GM21723 (cell line): ENCODE results near the gene MYO3B.
"Not testable (repeated sequence)": the region's sequence is repeated elsewhere in the genome, so short reads cannot be mapped to it uniquely, and the experiment has no call there.

Experiments
- ATAC-seq: cut with Tn5 transposase; IDR thresholded peaks from one replicate; pipeline ENCODE4 v1.9.1; 2021; ENCODE audit warnings: mild to moderate bottlenecking, moderate library complexity; ENCODE audit not compliant: unreplicated experiment

MYO3B gene

DNA sequence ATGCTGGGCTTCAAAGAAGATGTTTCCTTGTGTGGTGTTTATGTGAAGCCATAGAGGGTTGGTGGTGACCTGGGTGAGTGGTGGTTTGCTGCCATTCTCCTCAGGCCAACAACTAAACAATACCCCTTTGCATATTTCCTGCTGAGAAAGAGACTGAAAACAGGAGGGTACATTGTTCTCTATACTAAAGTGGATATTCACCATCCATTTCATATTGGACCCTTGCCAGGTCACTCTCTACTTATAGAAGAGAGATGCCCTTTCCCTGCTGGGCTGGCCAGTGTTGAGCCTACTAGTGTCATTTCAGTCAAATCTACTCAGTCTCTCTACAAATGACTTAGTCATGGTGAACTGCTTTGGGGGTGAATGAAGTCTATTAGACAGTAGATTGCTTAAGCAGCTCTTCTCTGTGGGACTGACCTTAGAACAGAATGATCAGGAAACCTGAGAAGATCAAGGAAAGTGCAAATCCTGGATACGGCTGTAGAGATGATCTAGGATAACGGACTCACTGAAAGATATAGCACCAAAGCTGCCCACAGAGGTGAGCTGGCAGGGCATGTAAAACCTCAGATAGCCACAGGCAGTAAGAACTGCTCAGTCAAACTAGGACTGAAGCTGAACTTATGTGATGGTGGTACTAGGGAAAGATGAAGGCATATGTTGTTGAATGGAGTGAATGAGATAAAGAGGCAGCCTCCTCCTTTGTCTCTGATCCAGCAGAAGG, 154.9 kb downstream of the MYO3B start:
- no peak for ATAC-seq

DNA sequence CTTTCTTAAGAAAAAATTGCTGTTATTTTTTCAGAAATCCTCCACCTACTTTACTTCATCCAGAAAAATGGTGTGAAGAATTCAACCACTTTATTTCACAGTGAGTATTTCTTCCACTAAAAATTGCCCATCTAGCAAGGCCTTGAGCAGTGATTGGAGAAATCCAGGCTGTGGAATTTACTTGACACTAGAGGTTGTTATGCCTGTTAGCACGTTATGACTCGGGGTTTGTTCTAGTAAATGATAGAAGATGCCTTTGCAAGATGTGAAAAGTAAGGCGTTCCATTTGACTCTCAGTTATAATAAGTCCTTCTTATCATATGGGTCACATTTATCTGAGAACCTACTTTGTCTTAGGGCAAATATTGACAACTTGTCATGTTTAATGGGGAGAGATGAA, 157.4 kb downstream of the MYO3B start:
- ATAC-seq: no peak

GRCh38 chr2:170336408-170336807, 158.5 kb downstream of the MYO3B start:
- ATAC-seq: no peak

- no peak for ATAC-seq
These were observed 159.0 kb downstream of the MYO3B start for GRCh38 chr2:170336916-170337315.

GRCh38 chr2:170339322-170339721, 161.4 kb downstream of the MYO3B start:
- ATAC-seq: no peak

DNA sequence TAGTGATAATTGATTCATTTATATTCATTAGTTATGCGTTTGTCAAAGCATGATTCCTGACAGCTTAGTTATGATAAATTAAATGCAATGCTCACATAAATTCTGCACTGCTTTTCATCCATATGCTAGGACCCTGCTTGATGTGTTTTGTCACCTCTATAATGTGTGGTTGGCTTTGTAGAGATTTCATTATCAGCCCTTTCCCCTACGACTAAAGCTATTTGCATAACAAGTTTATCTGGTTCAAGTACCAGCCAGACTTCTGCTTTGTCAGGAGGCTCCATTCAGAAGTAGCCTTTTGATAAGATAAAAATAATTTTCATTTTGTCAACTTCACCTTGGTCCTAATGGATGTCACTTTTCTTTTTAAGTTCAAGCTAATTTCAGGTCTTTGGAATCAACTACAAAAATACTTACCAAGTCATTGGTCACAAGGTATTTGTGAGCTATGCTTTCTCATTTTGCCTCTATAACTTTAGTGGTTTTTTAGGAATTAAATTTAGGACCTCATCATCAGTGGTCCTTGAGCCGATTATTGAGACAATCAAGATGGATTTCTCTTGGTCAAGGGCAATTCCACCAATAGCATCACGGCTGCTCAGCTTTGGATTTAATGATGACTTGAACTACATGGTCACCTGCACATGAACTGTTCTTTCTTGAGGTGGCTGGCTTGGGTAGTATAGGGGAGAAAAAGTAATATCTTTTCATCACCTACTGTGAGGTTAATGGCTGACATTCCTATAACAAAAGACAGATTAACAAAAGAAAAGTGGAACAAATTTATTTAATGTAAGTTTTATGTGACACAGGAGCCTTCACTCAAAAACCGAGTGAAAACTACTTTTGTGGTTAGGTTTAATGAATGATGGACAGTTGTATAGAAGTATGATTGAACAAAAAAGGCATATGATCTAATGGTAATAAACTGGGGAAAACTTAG, 162.1 kb downstream of the MYO3B start:
- no peak for ATAC-seq

DNA sequence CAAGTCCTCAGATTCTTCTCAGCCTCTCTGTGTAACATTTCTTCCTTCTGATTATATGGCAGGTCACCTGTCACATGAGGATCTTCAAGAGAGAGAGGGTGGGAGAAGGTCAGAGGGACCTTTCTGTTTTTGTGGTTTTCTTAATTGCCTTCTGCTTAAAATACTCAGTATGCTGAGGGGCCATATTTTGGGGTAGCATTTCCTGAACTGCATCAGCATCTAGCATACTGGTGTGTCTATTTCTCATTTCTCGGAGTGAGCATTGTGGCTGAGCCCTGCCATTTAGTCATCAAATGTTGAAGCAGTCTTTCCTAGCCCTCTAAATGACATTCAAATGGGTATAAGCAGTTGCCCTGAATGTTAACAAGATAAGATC, 162.7 kb downstream of the MYO3B start:
- ATAC-seq: peak; percentile 79

GRCh38 chr2:170341684-170342623, 164.0 kb downstream of the MYO3B start:
- no peak for ATAC-seq

DNA sequence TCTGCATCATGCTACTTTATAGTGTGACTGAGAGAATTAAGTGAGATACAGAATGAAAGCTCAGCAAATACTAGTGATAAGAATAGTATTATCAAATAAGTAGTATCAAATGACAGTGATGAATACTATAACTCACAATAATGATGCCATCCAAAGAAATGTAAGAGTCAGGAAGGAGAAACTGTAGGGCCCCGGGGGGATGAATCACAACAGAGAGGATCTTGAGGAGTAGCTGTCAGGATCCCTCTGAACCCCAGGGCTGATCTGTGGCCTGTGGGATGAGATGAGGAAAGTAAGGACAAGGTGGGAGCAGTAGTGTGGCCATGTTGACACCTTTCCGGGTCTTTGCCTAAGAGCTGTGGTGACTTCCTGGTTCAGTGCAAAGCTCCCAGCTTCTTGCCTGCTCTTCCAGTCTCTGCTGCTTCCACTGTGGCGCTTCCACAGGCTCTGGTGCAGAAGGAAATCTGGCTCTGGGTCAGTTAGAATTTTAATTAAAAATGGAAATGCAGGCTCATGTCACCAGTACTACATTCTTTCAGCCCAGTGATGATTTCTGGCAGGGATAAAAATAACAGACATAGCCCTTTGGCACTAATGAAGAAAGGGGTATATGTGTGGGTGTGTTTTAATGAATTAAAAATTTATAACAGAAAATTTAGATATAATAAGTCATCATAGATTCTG, 166.9 kb downstream of the MYO3B start:
- ATAC-seq: no peak

DNA sequence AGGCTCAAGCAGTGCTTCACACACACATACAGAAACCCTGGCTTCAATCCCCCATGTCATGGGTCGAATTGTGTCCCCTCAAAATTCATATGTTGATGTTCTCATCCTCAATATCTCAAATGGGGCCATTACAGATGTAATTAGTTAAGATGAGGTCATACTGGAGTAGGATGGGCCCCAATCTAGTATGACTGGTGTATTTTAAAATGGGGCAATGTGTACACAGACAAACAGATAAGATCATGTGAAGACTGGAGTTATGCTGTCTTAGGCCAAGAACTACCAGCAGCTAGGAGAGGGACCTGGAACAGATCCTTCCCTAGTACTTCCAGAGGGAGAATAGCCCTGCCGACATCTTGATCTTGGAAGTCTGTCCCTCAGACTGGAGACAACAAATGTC, 167.7 kb downstream of the MYO3B start:
- ATAC-seq: no peak

DNA sequence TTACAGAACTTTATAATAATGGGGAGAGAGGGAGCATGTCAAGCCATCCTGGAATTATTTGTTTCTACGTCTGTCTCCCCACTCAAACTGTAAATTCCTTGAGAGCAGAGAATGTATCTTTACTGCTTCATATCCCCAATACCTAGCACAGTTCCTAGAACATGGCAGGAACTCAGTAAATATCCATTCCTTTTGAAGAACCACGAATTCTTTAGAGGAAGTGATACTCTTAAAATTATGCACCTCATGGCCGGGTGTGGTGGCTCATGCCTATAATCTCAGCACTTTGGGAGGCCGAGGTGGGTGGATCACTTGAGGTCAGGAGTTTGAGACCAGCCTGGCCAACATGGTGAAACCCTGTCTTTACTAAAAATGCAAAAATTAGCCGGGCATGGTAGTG, 171.3 kb downstream of the MYO3B start:
- ATAC-seq: not testable (repeated sequence)

- ATAC-seq: no peak
These were observed 173.2 kb downstream of the MYO3B start for GRCh38 chr2:170350929-170351826.

GRCh38 chr2:170353723-170354122, 175.8 kb downstream of the MYO3B start:
- ATAC-seq: no peak

GRCh38 chr2:170354388-170354787, 176.4 kb downstream of the MYO3B start:
- no peak for ATAC-seq

DNA sequence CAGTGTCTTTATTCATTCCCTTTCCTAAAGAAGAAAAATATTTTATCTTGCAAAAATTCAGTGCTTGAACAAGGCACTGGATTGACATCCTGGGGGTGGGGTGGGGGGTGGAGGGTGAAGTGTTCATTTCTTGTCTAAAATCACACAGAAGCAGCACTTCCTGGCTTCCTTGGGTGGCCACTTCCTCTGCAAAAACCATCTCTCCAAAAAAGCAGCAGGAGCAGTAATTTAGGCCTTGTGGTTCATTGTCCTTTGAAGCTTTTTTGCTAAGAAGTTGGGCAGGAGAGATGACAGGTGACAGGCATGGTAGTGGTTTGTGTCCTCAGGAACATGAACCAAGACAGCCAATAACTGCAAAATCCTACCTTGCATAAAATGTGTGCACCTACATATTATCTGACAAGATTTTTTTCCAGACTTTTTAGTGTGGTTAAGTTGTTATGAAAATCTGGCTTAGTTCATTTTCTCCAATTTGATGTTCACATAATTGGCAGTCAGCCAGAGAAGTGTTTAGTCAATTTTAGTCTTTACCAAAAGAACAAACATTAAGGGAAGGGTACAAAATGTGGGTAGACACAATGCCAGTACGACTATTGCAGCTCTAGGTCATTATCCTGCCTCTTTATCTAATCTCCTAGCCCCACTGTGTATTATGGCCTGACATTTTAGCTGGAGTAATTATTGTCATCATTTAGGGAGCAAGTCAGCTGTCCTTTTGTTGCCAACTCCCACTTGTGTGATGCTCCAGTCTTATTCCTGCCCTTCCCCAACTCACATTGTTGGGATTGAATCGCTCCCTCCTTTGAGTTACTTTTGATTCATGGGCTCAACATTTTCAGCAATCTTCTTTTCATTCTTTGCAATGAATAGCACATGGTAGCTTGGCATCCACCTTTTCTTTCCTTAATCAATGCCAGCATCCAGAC, 177.2 kb downstream of the MYO3B start:
- ATAC-seq: no peak

DNA sequence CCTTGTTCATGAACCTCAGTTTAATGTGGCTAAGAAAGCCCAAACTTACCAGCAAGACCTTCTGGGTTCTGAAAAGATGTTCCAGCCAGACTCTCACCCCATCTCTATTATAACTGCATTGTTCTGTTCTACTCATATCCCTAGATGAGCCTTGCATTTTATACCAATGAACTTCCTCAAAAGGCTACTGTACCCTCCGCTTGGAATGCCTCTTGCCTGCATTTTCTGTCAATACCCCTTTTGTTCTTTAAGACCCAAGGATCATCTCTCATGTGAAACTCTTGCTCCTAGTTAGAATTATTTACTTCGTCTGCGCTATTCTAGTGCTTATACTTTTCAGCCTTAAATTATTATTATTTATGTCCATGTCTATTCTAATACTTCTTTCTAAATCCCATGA, 181.5 kb downstream of the MYO3B start:
- ATAC-seq: no peak

- no peak for ATAC-seq
These were observed 182.7 kb downstream of the MYO3B start for GRCh38 chr2:170360546-170361089.
